CD14-positive monocyte (primary cell): ENCODE results near the gene ZSWIM1. TPM values are rescaled to one million over a fixed set of nuclear protein-coding genes. Genes with fewer than 3 reads are reported as not detected.

Experiments used
- DNase-seq, 3 donors: peaks; one replicate each; pipeline ENCODE4 v3.0.0-alpha.2; 2011 to 2022
- H2AFZ ChIP-seq: 2 replicates; pipeline ENCODE4 v1.6.0; 2012; ENCODE audit warnings: mild to moderate bottlenecking, low read depth, low read length, inconsistent platforms; ENCODE audit not compliant: insufficient read depth, poor library complexity, severe bottlenecking
- H3K27ac ChIP-seq, 2 donors: 1 replicate in 1 of 2; 2 replicates in 1 of 2; pipeline ENCODE4 v1.5.1; 2012 to 2013; ENCODE audit warnings: low read length in 2 of 2, control low read depth in 1 of 2, inconsistent platforms in 1 of 2, low read depth in 1 of 2, mild to moderate bottlenecking in 1 of 2
- H3K27me3 ChIP-seq, 2 donors: one replicate each; pipeline versions ENCODE4 v1.6.0 to v1.6.1; 2011 to 2013; ENCODE audit warnings: low read length in 2 of 2; ENCODE audit not compliant: control insufficient read depth in 2 of 2, insufficient read depth in 2 of 2
- H3K36me3 ChIP-seq, 2 donors: replicated peaks in 1 of 2; 1 replicate in 1 of 2; 2 replicates in 1 of 2; pipeline versions ENCODE4 v1.5.1 to v1.6.1; 2012 to 2013; ENCODE audit warnings: low read length in 2 of 2, control low read depth in 1 of 2, inconsistent platforms in 1 of 2, mild to moderate bottlenecking in 1 of 2; ENCODE audit not compliant: insufficient read depth in 2 of 2, control insufficient read depth in 1 of 2
- H3K4me1 ChIP-seq, 2 donors: 1 replicate in 1 of 2; 2 replicates in 1 of 2; pipeline versions ENCODE4 v1.5.1 to v1.6.1; 2012 to 2013; ENCODE audit warnings: low read length in 2 of 2, control low read depth in 1 of 2, inconsistent platforms in 1 of 2, mild to moderate bottlenecking in 1 of 2, moderate library complexity in 1 of 2; ENCODE audit not compliant: insufficient read depth in 2 of 2, control insufficient read depth in 1 of 2
- H3K4me2 ChIP-seq: replicated peaks from 2 replicates; pipeline ENCODE3; 2012; ENCODE audit warnings: low read length, moderate library complexity, mild to moderate bottlenecking; ENCODE audit not compliant: poor library complexity, severe bottlenecking; ENCODE audit errors: extremely low read depth
- H3K4me3 ChIP-seq, 3 experiments: fragments of 200-600 bp in 1 of 3; sonication (generic) in 1 of 3; replicated peaks in 1 of 3; 1 replicate in 2 of 3; 2 replicates in 1 of 3; pipeline ENCODE4 v1.5.1; 2011 to 2013; ENCODE audit warnings: low read length in 3 of 3, mild to moderate bottlenecking in 3 of 3, control low read depth in 2 of 3, low read depth in 2 of 3, inconsistent platforms in 1 of 3, moderate library complexity in 1 of 3
- H3K79me2 ChIP-seq: 2 replicates; pipeline ENCODE4 v1.6.0; 2012; ENCODE audit warnings: mild to moderate bottlenecking, control low read depth, inconsistent platforms, low read length, moderate library complexity; ENCODE audit not compliant: insufficient read depth
- H3K9ac ChIP-seq: 2 replicates; pipeline ENCODE4 v1.6.0; 2017; ENCODE audit warnings: low read length, mild to moderate bottlenecking; ENCODE audit not compliant: insufficient read depth, poor library complexity, severe bottlenecking
- H3K9me3 ChIP-seq, 2 donors: replicated peaks in 1 of 2; 1 replicate in 1 of 2; 2 replicates in 1 of 2; pipeline versions ENCODE4 v1.5.1 to v1.6.1; 2012 to 2013; ENCODE audit warnings: low read length in 2 of 2, control low read depth in 1 of 2; ENCODE audit not compliant: control insufficient read depth in 1 of 2, insufficient read depth in 1 of 2
- H4K20me1 ChIP-seq: 2 replicates; pipeline ENCODE4 v1.6.0; 2012; ENCODE audit warnings: mild to moderate bottlenecking, low read length, control low read depth, moderate library complexity; ENCODE audit not compliant: insufficient read depth
- H3K27ac Mint-ChIP-seq, 7 donors: one replicate each; pipeline ENCODE4 v1.8.0; 2020; ENCODE audit warnings: mild to moderate bottlenecking in 7 of 7, mixed read lengths in 7 of 7, moderate library complexity in 6 of 7, inconsistent platforms in 2 of 7
- H3K27me3 Mint-ChIP-seq, 3 donors: one replicate each; pipeline ENCODE4 v1.8.0; 2021 to 2022; ENCODE audit warnings: low read depth in 3 of 3, mild to moderate bottlenecking in 3 of 3, mixed read lengths in 3 of 3, moderate library complexity in 3 of 3, inconsistent platforms in 1 of 3
- H3K36me3 Mint-ChIP-seq, 2 donors: one replicate each; pipeline ENCODE4 v1.8.0; 2020; ENCODE audit warnings: mixed read lengths in 2 of 2, inconsistent platforms in 1 of 2, mild to moderate bottlenecking in 1 of 2
- H3K4me1 Mint-ChIP-seq: one replicate; pipeline ENCODE4 v1.8.0; 2020; ENCODE audit warnings: mild to moderate bottlenecking, mixed read lengths
- H3K4me3 Mint-ChIP-seq, 2 donors: one replicate each; pipeline ENCODE4 v1.8.0; 2020; ENCODE audit warnings: mild to moderate bottlenecking in 2 of 2, mixed read lengths in 2 of 2, moderate library complexity in 1 of 2
- H3K9me3 Mint-ChIP-seq, 7 donors: one replicate each; pipeline ENCODE4 v1.8.0; 2020 to 2022; ENCODE audit warnings: mixed read lengths in 7 of 7, mild to moderate bottlenecking in 6 of 7, moderate library complexity in 6 of 7, inconsistent platforms in 2 of 7
- CTCF ChIP-seq: fragments of 200-600 bp; IDR thresholded peaks from one replicate; pipeline ENCODE4 v1.8.0; 2022; ENCODE audit warnings: antibody characterized with exemption, mild to moderate bottlenecking
- WGBS: methylation state at CpG from one replicate; pipeline ENCODE4 v1.1.5; 2013; ENCODE audit warnings: missing lambda C conversion rate; ENCODE audit not compliant: insufficient coverage; 5-methylcytosine and 5-hydroxymethylcytosine counted together
- intact Hi-C, 2 donors: fragments of 100-400 bp; cut with micrococcal nuclease; formaldehyde crosslinking; loops; one replicate each; pipeline versions ENCODE4 v1.15.0 to v1.15.1; 2023
- polyA plus RNA-seq, 3 donors: library from polyadenylated mRNA; depleted of rRNA in 1 of 3; unstranded in 2 of 3; stranded (reverse) in 1 of 3; fragments of 300-500 nt in 2 of 3; fragments of >200 nt in 1 of 3; fragmentation: Illumina TruSeq in 2 of 3; gene quantifications; 1 replicate in 2 of 3; 2 replicates in 1 of 3; pipeline ENCODE4 v1.2.3, GENCODE V29; 2012 to 2021

ZSWIM1 gene
- polyA plus RNA-seq, 3 donors, result 2.5 to 2.6 (median 2.5) TPM

- Histone ChIP-seq H3K27me3 (no peaks in the 10 kb centered on the region), H3K9me3 (no peaks in the 10 kb centered on the region), H4K20me1 (no peaks in the 10 kb centered on the region), H3K4me2 (peak overlapping the region; percentile 86), H3K27ac (peak overlapping the region; percentile 82 to 89), H3K79me2 (no peaks in the 10 kb centered on the region), H3K36me3 (no peaks in the 10 kb centered on the region), H3K4me1 (peaks cover 57% of the 10 kb centered on the region in 2 donors), H3K4me3 (peak overlapping the region in 1 of 3 experiments; percentile 27), H3K9ac (no peak overlapping the region), H2AFZ (peak overlapping the region; percentile 29)
- peaks cover 46% of the 10 kb centered on the region for H3K4me1 Mint-ChIP-seq
- intact Hi-C loops, result loop anchor here (2.0 to 5.0 kb wide), 5 partner anchors 17 to 97 kb away; partner anchors contain the start of genes PCIF1 (in 2 of the 2), MMP9 (in 1 of the 2) and ZNF335 (in 1 of the 2)
- 96% methylated on average over 11 of the region's 22 CpGs for WGBS
- TF ChIP-seq CTCF, result no peak
- H3K27ac Mint-ChIP-seq, result peak overlapping the region; percentile 81 to 99 (median 90)
- H3K36me3 Mint-ChIP-seq, result peaks cover 0 to 1% of the 10 kb centered on the region in 2 donors
- peaks cover 2 to 3% (median 3%) of the 10 kb centered on the region in 3 donors for H3K27me3 Mint-ChIP-seq
- H3K9me3 Mint-ChIP-seq, result peaks cover 0 to 3% (median 0%) of the 10 kb centered on the region in 7 donors
- peak overlapping the region; percentile 80 to 88 for H3K4me3 Mint-ChIP-seq
- DNase-seq, result peak in 2 of 3 donors; percentile 33 to 58
These were observed 29.0 kb downstream of the ZSWIM1 start for GRCh38 chr20:45909817-45910669.

- Histone ChIP-seq H2AFZ (peak overlapping the region; percentile 87), H3K9me3 (no peaks in the 10 kb centered on the region), H3K4me3 (peak overlapping the region; percentile 52 to 81 (median 53)), H3K27me3 (no peaks in the 10 kb centered on the region), H4K20me1 (no peaks in the 10 kb centered on the region), H3K27ac (peak overlapping the region; percentile 82 to 89), H3K36me3 (no peaks in the 10 kb centered on the region), H3K4me2 (peak overlapping the region; percentile 86), H3K4me1 (peaks cover 62 to 65% of the 10 kb centered on the region in 2 donors), H3K79me2 (no peaks in the 10 kb centered on the region), H3K9ac (peak overlapping the region; percentile 68)
- WGBS, result under 1% methylated on average over 31 of the region's 43 CpGs
- peak; percentile 99 for DNase-seq
- intact Hi-C loops, result loop anchor here (2.0 to 5.0 kb wide), 5 partner anchors 18 to 96 kb away; partner anchors contain the start of genes PCIF1 (in 2 of the 2), MMP9 (in 1 of the 2) and ZNF335 (in 1 of the 2)
- Mint-ChIP-seq H3K4me1 (peaks cover 48% of the 10 kb centered on the region), H3K9me3 (peaks cover 0 to 3% (median 0%) of the 10 kb centered on the region in 7 donors), H3K36me3 (peaks cover 0 to 1% of the 10 kb centered on the region in 2 donors), H3K27ac (peak overlapping the region; percentile 87 to 99 (median 95)), H3K27me3 (peaks cover 2 to 3% (median 3%) of the 10 kb centered on the region in 3 donors), H3K4me3 (peak overlapping the region; percentile 88 to 95)
- TF ChIP-seq CTCF, result no peak
These were observed 29.9 kb downstream of the ZSWIM1 start for GRCh38 chr20:45910670-45911485.
